HG03575 (cell line): ENCODE results near the gene PRKN.
"Not testable (repeated sequence)": the region's sequence is repeated elsewhere in the genome, so short reads cannot be mapped to it uniquely, and the experiment has no call there.

Experiments used
- ATAC-seq: cut with Tn5 transposase; IDR thresholded peaks from one replicate; pipeline ENCODE4 v1.9.1; 2021; ENCODE audit not compliant: unreplicated experiment, insufficient number of reproducible peaks, low FRiP score; ENCODE audit errors: extremely low read depth

The PRKN gene

GRCh38 chr6:161837449-161837735, 890.2 kb downstream of the PRKN start:
- ATAC-seq: no peak

- ATAC-seq: no peak
Observed at GRCh38 chr6:161836643-161837448, 890.7 kb downstream of the PRKN start.

GRCh38 chr6:161835500-161836215, 891.9 kb downstream of the PRKN start:
- no peak for ATAC-seq

- ATAC-seq: no peak
Observed at GRCh38 chr6:161834426-161834825, 893.1 kb downstream of the PRKN start.

GRCh38 chr6:161833099-161833860, 894.3 kb downstream of the PRKN start:
- no peak for ATAC-seq

- no peak for ATAC-seq
Observed at GRCh38 chr6:161832622-161833021, 894.9 kb downstream of the PRKN start.

- ATAC-seq: no peak
Observed at GRCh38 chr6:161830866-161831616, 896.5 kb downstream of the PRKN start.

- ATAC-seq: no peak
Observed at GRCh38 chr6:161829291-161829729, 898.3 kb downstream of the PRKN start.

- no peak for ATAC-seq
Observed at GRCh38 chr6:161828355-161828754, 899.2 kb downstream of the PRKN start.

- no peak for ATAC-seq
Observed at GRCh38 chr6:161826512-161826911, 901.1 kb downstream of the PRKN start.

- not testable (repeated sequence) for ATAC-seq
Observed at GRCh38 chr6:161822204-161822603, 905.4 kb downstream of the PRKN start.

GRCh38 chr6:161817881-161818280, 909.7 kb downstream of the PRKN start:
- no peak for ATAC-seq

- no peak for ATAC-seq
Observed at GRCh38 chr6:161815965-161816364, 911.6 kb downstream of the PRKN start.

GRCh38 chr6:161813156-161813555, 914.4 kb downstream of the PRKN start:
- ATAC-seq: no peak

- ATAC-seq: no peak
Observed at GRCh38 chr6:161809971-161810370, 917.6 kb downstream of the PRKN start.

GRCh38 chr6:161804838-161805237, 922.7 kb downstream of the PRKN start:
- no peak for ATAC-seq

GRCh38 chr6:161803131-161803530, 924.4 kb downstream of the PRKN start:
- ATAC-seq: no peak

- ATAC-seq: no peak
Observed at GRCh38 chr6:161802231-161802630, 925.3 kb downstream of the PRKN start.

GRCh38 chr6:161798844-161799394, 928.6 kb downstream of the PRKN start:
- ATAC-seq: no peak
